ENCODE measurements around the gene DDX3X.
A peak's percentile ranks its signal among the peaks of the same experiment; 100 is the strongest.
"Not testable (repeated sequence)": the region's sequence is repeated elsewhere in the genome, so short reads cannot be mapped to it uniquely, and the experiment has no call there.

DDX3X gene

GRCh38 chrX:41350976-41351569 is 17.1 kb downstream of the DDX3X start:
- in situ Hi-C loops (cut with HindIII; ENCODE audit: low pct_ligation_motif_present, low pct_unique_long_range_greater_than_20kb, low sequenced_read_pairs), result no loop called here
- no peak for DNase-seq

DNA sequence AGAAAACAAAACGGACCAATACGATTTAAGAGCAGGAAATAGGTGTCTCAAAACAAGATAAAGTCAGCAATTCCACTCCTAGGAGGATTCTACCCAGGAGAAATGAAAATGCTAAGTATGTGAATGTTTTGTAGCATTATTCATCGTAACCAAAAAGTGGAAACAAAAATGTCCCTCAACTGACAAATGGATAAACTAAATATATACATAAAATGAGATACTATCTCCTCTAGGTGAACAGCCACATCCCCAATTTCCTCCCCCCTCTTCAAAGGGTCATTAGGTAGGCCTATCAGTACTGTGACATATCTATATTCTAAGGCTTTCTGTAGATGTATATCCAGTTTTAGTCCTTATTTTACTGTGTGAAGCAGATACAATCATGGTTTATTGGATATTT is 18.0 kb downstream of the DDX3X start:
- in situ Hi-C loops (cut with HindIII; ENCODE audit: low pct_ligation_motif_present, low pct_unique_long_range_greater_than_20kb, low sequenced_read_pairs), result no loop called here

DNA sequence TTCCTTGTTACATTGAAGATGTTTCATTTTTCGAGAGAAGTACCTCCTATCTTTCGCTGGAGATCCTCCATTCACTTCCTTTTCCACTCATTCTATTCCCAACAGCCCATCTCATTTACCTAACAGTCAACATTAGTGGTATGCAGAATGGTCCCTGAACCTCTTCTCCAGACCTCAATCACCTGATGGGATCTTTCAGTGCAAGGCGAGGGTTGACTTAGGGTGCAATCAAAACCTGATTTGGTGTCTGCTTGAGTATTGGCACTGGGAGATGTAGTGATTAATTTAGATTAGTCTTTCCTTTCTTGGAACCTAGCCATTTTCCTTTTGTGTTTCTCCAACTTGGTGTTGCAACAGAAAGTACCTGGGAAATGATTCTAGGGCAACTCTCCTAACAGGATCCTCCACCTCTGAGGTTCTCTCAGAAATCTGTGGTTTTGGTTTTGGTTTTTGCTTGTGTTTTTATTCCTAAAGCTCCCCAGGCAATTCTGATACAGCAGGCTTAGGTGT is 18.4 kb downstream of the DDX3X start:
- DNase-seq, result no peak
- in situ Hi-C loops (cut with HindIII; ENCODE audit: low pct_ligation_motif_present, low pct_unique_long_range_greater_than_20kb, low sequenced_read_pairs), result no loop called here

More for the DNA sequence above, 18.0 kb downstream of the DDX3X start:
- DNase-seq, result no peak

GRCh38 chrX:41353985-41354384 is 20.0 kb downstream of the DDX3X start:
- in situ Hi-C loops (cut with HindIII; ENCODE audit: low pct_ligation_motif_present, low pct_unique_long_range_greater_than_20kb, low sequenced_read_pairs), result no loop called here
- DNase-seq, result no peak

- in situ Hi-C loops (cut with HindIII; ENCODE audit: low pct_ligation_motif_present, low pct_unique_long_range_greater_than_20kb, low sequenced_read_pairs), result no loop called here
- DNase-seq, result no peak
These were observed 35.2 kb downstream of the DDX3X start for GRCh38 chrX:41369152-41369551.

- DNase-seq; in situ Hi-C loops (cut with HindIII; ENCODE audit: low pct_ligation_motif_present, low pct_unique_long_range_greater_than_20kb, low sequenced_read_pairs): not testable (repeated sequence)
These were observed 37.6 kb downstream of the DDX3X start for GRCh38 chrX:41371575-41371974.

DNA sequence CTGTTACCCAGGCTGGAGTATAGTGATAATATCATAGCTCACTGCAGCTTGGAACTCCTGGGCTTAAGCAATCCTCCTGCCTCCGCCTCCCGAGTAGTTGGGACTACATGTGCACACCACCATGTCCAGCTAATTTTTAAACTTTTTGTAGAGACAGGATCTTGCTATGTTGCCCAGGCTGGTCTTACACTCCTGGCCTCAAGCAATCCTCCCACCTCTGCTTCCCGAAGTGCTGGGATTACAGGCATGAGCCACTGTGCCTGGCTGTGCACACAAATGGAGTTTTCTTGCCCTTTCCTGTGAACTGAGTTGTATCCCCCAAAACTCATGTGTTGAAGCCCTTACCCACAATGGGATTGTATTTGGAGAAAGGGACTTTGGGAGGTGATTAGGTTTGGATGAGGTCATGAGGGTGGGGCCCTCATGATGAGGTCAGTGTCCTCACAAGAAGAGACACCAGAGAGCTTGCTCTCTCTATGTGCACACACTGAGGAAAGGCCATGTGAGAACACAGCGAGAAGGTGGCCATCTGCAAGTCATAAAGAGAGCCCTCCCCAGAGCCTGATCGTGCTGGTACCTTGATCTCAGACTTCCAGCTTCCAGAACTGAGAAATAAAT is 40.1 kb downstream of the DDX3X start:
- in situ Hi-C loops (cut with HindIII; ENCODE audit: low pct_ligation_motif_present, low pct_unique_long_range_greater_than_20kb, low sequenced_read_pairs), result no loop called here
- no peak for DNase-seq

- in situ Hi-C loops (cut with HindIII; ENCODE audit: low pct_ligation_motif_present, low pct_unique_long_range_greater_than_20kb, low sequenced_read_pairs), result no loop called here
These were observed 43.7 kb downstream of the DDX3X start for GRCh38 chrX:41377624-41378023.

GRCh38 chrX:41381685-41382084 is 47.7 kb downstream of the DDX3X start:
- peak; percentile 63 for DNase-seq
- in situ Hi-C loops (cut with HindIII; ENCODE audit: low pct_ligation_motif_present, low pct_unique_long_range_greater_than_20kb, low sequenced_read_pairs), result no loop called here

More at GRCh38 chrX:41377624-41378023, 43.7 kb downstream of the DDX3X start:
- no peak for DNase-seq

DNA sequence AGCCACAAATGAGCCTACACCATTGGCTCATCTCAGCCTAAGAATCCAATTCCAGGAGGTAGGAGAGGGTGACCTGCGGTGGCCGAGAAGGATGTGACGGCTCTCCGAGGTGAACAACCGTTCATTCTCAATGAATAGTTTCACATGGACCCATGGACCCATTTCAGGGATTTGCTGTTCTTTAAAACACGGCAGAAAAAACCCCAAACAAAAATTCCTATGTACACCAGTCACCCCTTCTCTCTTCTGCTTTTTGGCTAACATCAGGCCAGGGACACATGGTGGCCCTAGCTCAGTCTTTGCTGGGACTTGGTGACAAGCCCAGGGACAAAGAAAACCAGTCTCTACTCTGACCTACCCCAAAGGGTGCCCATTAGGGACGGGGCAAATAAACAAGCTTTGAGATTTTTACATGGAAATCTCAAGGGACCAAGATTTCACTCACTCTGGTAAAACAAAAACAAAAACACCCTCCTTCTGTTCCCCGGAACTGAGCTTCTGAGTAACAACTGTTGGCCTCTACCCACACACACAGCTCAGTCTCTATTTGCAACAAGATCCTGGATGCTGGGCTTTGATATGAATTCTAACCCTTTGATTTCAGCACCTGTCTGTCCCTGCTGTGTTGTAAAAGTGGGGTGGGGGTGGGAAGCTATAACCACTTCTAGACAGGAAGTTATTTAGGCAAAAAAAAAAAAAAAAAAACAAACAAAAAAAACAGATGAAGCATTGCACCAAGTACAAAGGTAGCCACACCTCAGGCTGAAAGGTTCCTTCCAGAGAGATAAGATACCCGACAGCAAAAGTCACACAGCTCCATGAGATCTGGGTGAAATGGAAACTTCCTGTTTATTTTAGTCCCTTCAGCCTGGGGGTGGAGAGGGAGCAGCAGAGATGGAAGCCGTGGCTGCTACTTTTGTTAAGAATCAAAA is 49.0 kb downstream of the DDX3X start:
- in situ Hi-C loops (cut with HindIII; ENCODE audit: low pct_ligation_motif_present, low pct_unique_long_range_greater_than_20kb, low sequenced_read_pairs), result no loop called here
- peak; percentile 4 for DNase-seq

- in situ Hi-C loops (cut with HindIII; ENCODE audit: low pct_ligation_motif_present, low pct_unique_long_range_greater_than_20kb, low sequenced_read_pairs), result no loop called here
- DNase-seq, result peak; percentile 63
These were observed 50.2 kb downstream of the DDX3X start for GRCh38 chrX:41384051-41384705.

GRCh38 chrX:41386222-41386990 is 52.4 kb downstream of the DDX3X start:
- in situ Hi-C loops (cut with HindIII; ENCODE audit: low pct_ligation_motif_present, low pct_unique_long_range_greater_than_20kb, low sequenced_read_pairs), result no loop called here
- no peak for DNase-seq

GRCh38 chrX:41388543-41388942 is 54.6 kb downstream of the DDX3X start:
- in situ Hi-C loops (cut with HindIII; ENCODE audit: low pct_ligation_motif_present, low pct_unique_long_range_greater_than_20kb, low sequenced_read_pairs), result no loop called here
- DNase-seq, result no peak

- DNase-seq, result no peak
- in situ Hi-C loops (cut with HindIII; ENCODE audit: low pct_ligation_motif_present, low pct_unique_long_range_greater_than_20kb, low sequenced_read_pairs), result no loop called here
These were observed 55.4 kb downstream of the DDX3X start for GRCh38 chrX:41389311-41389888.

DNA sequence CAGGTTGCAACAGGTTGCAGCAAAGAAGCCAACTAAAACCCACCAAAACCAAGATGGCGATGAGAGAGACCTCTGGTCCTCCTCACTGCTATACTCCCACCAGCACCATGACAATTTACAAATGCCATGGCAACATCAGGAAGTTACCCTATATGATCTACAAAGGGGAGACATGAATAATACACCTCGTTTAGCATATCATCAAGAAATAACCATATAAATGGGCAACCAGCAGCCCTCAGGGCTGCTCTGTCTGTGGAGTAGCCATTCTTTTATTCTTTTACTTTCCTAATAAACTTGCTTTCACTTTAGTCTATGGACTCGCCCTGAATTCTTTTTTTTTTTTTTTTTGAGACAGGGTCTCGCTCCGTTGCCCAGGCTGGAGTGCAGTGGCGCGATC is 56.6 kb downstream of the DDX3X start:
- in situ Hi-C loops (cut with HindIII; ENCODE audit: low pct_ligation_motif_present, low pct_unique_long_range_greater_than_20kb, low sequenced_read_pairs); DNase-seq: not testable (repeated sequence)

DNA sequence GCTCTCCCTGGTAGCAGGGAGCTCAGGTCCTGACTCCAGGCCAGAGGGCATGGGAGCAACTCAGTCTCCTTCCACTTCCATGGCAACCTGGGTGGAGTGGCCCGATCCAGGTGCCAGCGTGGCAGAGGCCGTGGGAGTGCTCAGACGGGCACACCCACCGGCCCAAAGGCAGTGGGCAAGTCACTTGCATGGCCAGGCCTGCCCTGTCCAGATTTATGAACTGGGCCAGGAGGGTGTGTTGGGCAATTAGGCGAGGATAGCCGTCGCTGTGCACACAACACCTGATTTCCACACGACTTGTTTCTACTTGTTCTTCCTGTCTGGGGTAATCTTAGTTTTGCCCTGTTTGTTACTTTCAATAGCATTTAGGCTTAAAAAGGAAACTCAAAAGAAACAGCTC is 57.6 kb downstream of the DDX3X start:
- in situ Hi-C loops (cut with HindIII; ENCODE audit: low pct_ligation_motif_present, low pct_unique_long_range_greater_than_20kb, low sequenced_read_pairs), result no loop called here
- no peak for DNase-seq

DNA sequence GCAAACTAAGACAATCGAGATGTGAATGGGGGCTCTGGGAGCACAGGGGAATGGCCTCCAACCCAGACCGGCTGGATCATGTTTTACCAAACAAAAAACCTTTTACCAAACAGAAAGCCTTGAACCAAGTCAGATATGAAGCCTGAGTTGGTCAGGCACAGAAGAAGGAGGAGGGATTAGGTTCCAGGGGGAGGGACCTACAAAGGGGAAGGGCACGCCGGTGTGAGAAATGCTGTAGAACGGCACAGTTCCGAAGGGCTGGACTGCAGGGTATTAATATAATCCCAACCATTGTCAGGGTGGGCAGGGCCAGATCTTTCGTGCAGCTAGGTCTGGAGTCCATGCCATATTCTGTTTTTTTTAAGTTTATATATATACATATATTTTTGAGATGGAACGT is 60.3 kb downstream of the DDX3X start:
- DNase-seq, result no peak

DNA sequence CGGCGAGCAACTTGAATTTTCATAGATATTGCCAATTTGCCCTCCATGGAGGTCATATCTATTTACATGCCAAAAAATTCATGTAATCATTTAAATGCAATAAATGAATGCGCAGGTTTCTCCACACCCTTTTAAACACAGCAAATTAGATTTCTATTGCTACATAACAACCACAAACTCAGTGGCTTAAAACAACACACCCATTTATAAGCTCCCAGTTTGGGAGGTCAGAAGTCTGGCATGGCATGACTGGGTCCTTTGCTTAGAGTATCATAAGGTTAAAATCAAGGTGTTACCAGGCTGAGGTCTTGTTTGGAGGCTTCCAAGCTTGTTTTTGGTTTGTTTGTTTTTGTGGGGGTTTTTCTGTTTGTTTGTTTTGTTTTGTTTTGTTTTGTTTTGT is 63.3 kb downstream of the DDX3X start:
- DNase-seq, result no peak
- in situ Hi-C loops (cut with HindIII; ENCODE audit: low pct_ligation_motif_present, low pct_unique_long_range_greater_than_20kb, low sequenced_read_pairs), result no loop called here

More for the DNA sequence above, 60.3 kb downstream of the DDX3X start:
- in situ Hi-C loops (cut with HindIII; ENCODE audit: low pct_ligation_motif_present, low pct_unique_long_range_greater_than_20kb, low sequenced_read_pairs), result no loop called here

All from ACHN (cell line).